ENCODE measurements around the gene CNTRL.
"Not testable (repeated sequence)": the region's sequence is repeated elsewhere in the genome, so short reads cannot be mapped to it uniquely, and the experiment has no call there.

CNTRL gene

GRCh38 chr9:121088576-121088975 is 13.8 kb downstream of the CNTRL start:
- Mint-ChIP-seq H3K9me3 (no peaks in the 10 kb centered on the region), H3K36me3 (ENCODE audit: low read depth) (peaks cover 54% of the 10 kb centered on the region), H3K27me3 (ENCODE audit: low read depth) (no peaks in the 10 kb centered on the region), H3K27ac (peak overlapping the region; percentile 64), H3K4me3 (no peak overlapping the region), H3K4me1 (ENCODE audit: low read depth) (peaks cover 20% of the 10 kb centered on the region)
- no peak for DNase-seq (ENCODE audit: low spot score)

- H3K9me3 Mint-ChIP-seq; DNase-seq (ENCODE audit: low spot score); H3K27ac Mint-ChIP-seq; H3K4me3 Mint-ChIP-seq; H3K27me3 Mint-ChIP-seq (ENCODE audit: low read depth): not testable (repeated sequence)
- peaks cover 60% of the 10 kb centered on the region for H3K36me3 Mint-ChIP-seq (ENCODE audit: low read depth)
- H3K4me1 Mint-ChIP-seq (ENCODE audit: low read depth): peaks cover 21% of the 10 kb centered on the region
Observed at GRCh38 chr9:121090743-121091142, 16.0 kb downstream of the CNTRL start.

GRCh38 chr9:121095057-121095456 is 20.3 kb downstream of the CNTRL start:
- no peak for DNase-seq (ENCODE audit: low spot score)
- no peak overlapping the region for H3K4me3 Mint-ChIP-seq
- peaks cover 12% of the 10 kb centered on the region for H3K9me3 Mint-ChIP-seq
- no peak overlapping the region for H3K27ac Mint-ChIP-seq
- H3K4me1 Mint-ChIP-seq (ENCODE audit: low read depth): peaks cover 8% of the 10 kb centered on the region
- H3K36me3 Mint-ChIP-seq (ENCODE audit: low read depth): peaks cover 76% of the 10 kb centered on the region
- H3K27me3 Mint-ChIP-seq (ENCODE audit: low read depth): no peaks in the 10 kb centered on the region

GRCh38 chr9:121098567-121099198 is 23.9 kb downstream of the CNTRL start:
- H3K4me1 Mint-ChIP-seq (ENCODE audit: low read depth): peaks cover 2% of the 10 kb centered on the region
- peaks cover 35% of the 10 kb centered on the region for H3K9me3 Mint-ChIP-seq
- no peak overlapping the region for H3K27ac Mint-ChIP-seq
- no peak overlapping the region for H3K4me3 Mint-ChIP-seq
- peaks cover 85% of the 10 kb centered on the region for H3K36me3 Mint-ChIP-seq (ENCODE audit: low read depth)
- no peak for DNase-seq (ENCODE audit: low spot score)
- no peaks in the 10 kb centered on the region for H3K27me3 Mint-ChIP-seq (ENCODE audit: low read depth)

- Mint-ChIP-seq H3K36me3 (ENCODE audit: low read depth) (peaks cover 70% of the 10 kb centered on the region), H3K9me3 (peaks cover 30% of the 10 kb centered on the region), H3K4me1 (ENCODE audit: low read depth) (peaks cover 22% of the 10 kb centered on the region)
- not testable (repeated sequence) for H3K4me3 Mint-ChIP-seq; H3K27ac Mint-ChIP-seq; DNase-seq (ENCODE audit: low spot score); H3K27me3 Mint-ChIP-seq (ENCODE audit: low read depth)
Observed at GRCh38 chr9:121104054-121104453, 29.3 kb downstream of the CNTRL start.

GRCh38 chr9:121105531-121105930 is 30.8 kb downstream of the CNTRL start:
- Mint-ChIP-seq H3K4me3 (no peak overlapping the region), H3K4me1 (ENCODE audit: low read depth) (peaks cover 24% of the 10 kb centered on the region), H3K27ac (peak overlapping the region; percentile 21), H3K36me3 (ENCODE audit: low read depth) (peaks cover 63% of the 10 kb centered on the region), H3K27me3 (ENCODE audit: low read depth) (no peaks in the 10 kb centered on the region), H3K9me3 (peaks cover 21% of the 10 kb centered on the region)
- DNase-seq (ENCODE audit: low spot score): no peak

- no peak overlapping the region for H3K27ac Mint-ChIP-seq
- H3K9me3 Mint-ChIP-seq: peaks cover 6% of the 10 kb centered on the region
- H3K4me1 Mint-ChIP-seq (ENCODE audit: low read depth): peaks cover 26% of the 10 kb centered on the region
- H3K4me3 Mint-ChIP-seq: no peak overlapping the region
- H3K27me3 Mint-ChIP-seq (ENCODE audit: low read depth): no peaks in the 10 kb centered on the region
- peaks cover 54% of the 10 kb centered on the region for H3K36me3 Mint-ChIP-seq (ENCODE audit: low read depth)
- DNase-seq (ENCODE audit: low spot score): no peak
Observed at GRCh38 chr9:121107029-121107428, 32.3 kb downstream of the CNTRL start.

GRCh38 chr9:121107881-121108280 is 33.1 kb downstream of the CNTRL start:
- Mint-ChIP-seq H3K9me3 (no peaks in the 10 kb centered on the region), H3K4me3 (no peak overlapping the region), H3K27ac (no peak overlapping the region), H3K36me3 (ENCODE audit: low read depth) (peaks cover 46% of the 10 kb centered on the region), H3K4me1 (ENCODE audit: low read depth) (peaks cover 27% of the 10 kb centered on the region), H3K27me3 (ENCODE audit: low read depth) (no peaks in the 10 kb centered on the region)
- DNase-seq (ENCODE audit: low spot score): no peak

GRCh38 chr9:121115466-121115865 is 40.7 kb downstream of the CNTRL start:
- Mint-ChIP-seq H3K9me3 (no peaks in the 10 kb centered on the region), H3K4me3 (no peak overlapping the region), H3K36me3 (ENCODE audit: low read depth) (peaks cover 39% of the 10 kb centered on the region), H3K27me3 (ENCODE audit: low read depth) (no peaks in the 10 kb centered on the region), H3K4me1 (ENCODE audit: low read depth) (peaks cover 18% of the 10 kb centered on the region), H3K27ac (no peak overlapping the region)
- DNase-seq (ENCODE audit: low spot score): no peak

- Mint-ChIP-seq H3K27ac (no peak overlapping the region), H3K4me3 (no peak overlapping the region), H3K27me3 (ENCODE audit: low read depth) (no peaks in the 10 kb centered on the region), H3K9me3 (no peaks in the 10 kb centered on the region), H3K4me1 (ENCODE audit: low read depth) (peaks cover 33% of the 10 kb centered on the region), H3K36me3 (ENCODE audit: low read depth) (peaks cover 47% of the 10 kb centered on the region)
- DNase-seq (ENCODE audit: low spot score): no peak
Observed at GRCh38 chr9:121118266-121118665, 43.5 kb downstream of the CNTRL start.

GRCh38 chr9:121120386-121120785 is 45.6 kb downstream of the CNTRL start:
- Mint-ChIP-seq H3K4me1 (ENCODE audit: low read depth) (peaks cover 36% of the 10 kb centered on the region), H3K9me3 (no peaks in the 10 kb centered on the region), H3K36me3 (ENCODE audit: low read depth) (peaks cover 52% of the 10 kb centered on the region), H3K27ac (peak overlapping the region; percentile 77), H3K4me3 (peak overlapping the region; percentile 51), H3K27me3 (ENCODE audit: low read depth) (no peaks in the 10 kb centered on the region)
- no peak for DNase-seq (ENCODE audit: low spot score)

GRCh38 chr9:121121582-121122087 is 46.9 kb downstream of the CNTRL start:
- DNase-seq (ENCODE audit: low spot score): peak; percentile 97
- H3K27ac Mint-ChIP-seq: peak overlapping the region; percentile 89
- H3K4me3 Mint-ChIP-seq: peak overlapping the region; percentile 81
- no peaks in the 10 kb centered on the region for H3K27me3 Mint-ChIP-seq (ENCODE audit: low read depth)
- no peaks in the 10 kb centered on the region for H3K9me3 Mint-ChIP-seq
- H3K4me1 Mint-ChIP-seq (ENCODE audit: low read depth): peaks cover 37% of the 10 kb centered on the region
- H3K36me3 Mint-ChIP-seq (ENCODE audit: low read depth): peaks cover 54% of the 10 kb centered on the region

- Mint-ChIP-seq H3K4me3 (peak overlapping the region; percentile 81), H3K9me3 (no peaks in the 10 kb centered on the region), H3K27ac (peak overlapping the region; percentile 89), H3K4me1 (ENCODE audit: low read depth) (peaks cover 38% of the 10 kb centered on the region), H3K27me3 (ENCODE audit: low read depth) (no peaks in the 10 kb centered on the region), H3K36me3 (ENCODE audit: low read depth) (peaks cover 59% of the 10 kb centered on the region)
- DNase-seq (ENCODE audit: low spot score): peak; percentile 9
Observed at GRCh38 chr9:121122246-121123032, 47.7 kb downstream of the CNTRL start.

- no peak for DNase-seq (ENCODE audit: low spot score)
- Mint-ChIP-seq H3K4me1 (ENCODE audit: low read depth) (peaks cover 38% of the 10 kb centered on the region), H3K36me3 (ENCODE audit: low read depth) (peaks cover 67% of the 10 kb centered on the region), H3K27me3 (ENCODE audit: low read depth) (no peaks in the 10 kb centered on the region), H3K27ac (no peak overlapping the region), H3K9me3 (peaks cover 5% of the 10 kb centered on the region), H3K4me3 (peak overlapping the region; percentile 50)
Observed at GRCh38 chr9:121123816-121124535, 49.2 kb downstream of the CNTRL start.

Measured in T-helper 2 cell treated with Interferon-gamma antibody and Interleukin-4, amounts not matched to agents 5 μg/mL and 100 μg/mL, for 36 hours (primary cell).